ENCODE data around the gene SERINC2.
"Not testable (repeated sequence)": the region's sequence is repeated elsewhere in the genome, so short reads cannot be mapped to it uniquely, and the experiment has no call there.

Gene SERINC2

GRCh38 chr1:31377364-31377863 is 35.6 kb upstream of the SERINC2 start:
- H3K4me1 Mint-ChIP-seq (ENCODE audit: low read depth), result peaks cover 11% of the 10 kb centered on the region
- H3K27me3 Mint-ChIP-seq, result peaks cover 3% of the 10 kb centered on the region
- no peaks in the 10 kb centered on the region for H3K9me3 Mint-ChIP-seq (ENCODE audit: low read depth)
- H3K36me3 Mint-ChIP-seq, result no peaks in the 10 kb centered on the region
- H3K27ac Mint-ChIP-seq, result no peak overlapping the region
- no peak overlapping the region for H3K4me3 Mint-ChIP-seq

GRCh38 chr1:31378001-31378400 is 35.0 kb upstream of the SERINC2 start:
- Mint-ChIP-seq H3K9me3 (ENCODE audit: low read depth) (no peaks in the 10 kb centered on the region), H3K27me3 (peaks cover 3% of the 10 kb centered on the region), H3K4me3 (no peak overlapping the region), H3K36me3 (no peaks in the 10 kb centered on the region), H3K4me1 (ENCODE audit: low read depth) (peaks cover 9% of the 10 kb centered on the region), H3K27ac (no peak overlapping the region)

GRCh38 chr1:31380181-31380580 is 32.8 kb upstream of the SERINC2 start:
- H3K27ac Mint-ChIP-seq, result no peak overlapping the region
- no peak overlapping the region for H3K4me3 Mint-ChIP-seq
- H3K36me3 Mint-ChIP-seq, result no peaks in the 10 kb centered on the region
- H3K9me3 Mint-ChIP-seq (ENCODE audit: low read depth), result no peaks in the 10 kb centered on the region
- peaks cover 9% of the 10 kb centered on the region for H3K27me3 Mint-ChIP-seq
- H3K4me1 Mint-ChIP-seq (ENCODE audit: low read depth), result no peaks in the 10 kb centered on the region

GRCh38 chr1:31381394-31382294 is 31.4 kb upstream of the SERINC2 start:
- H3K27ac Mint-ChIP-seq, result no peak overlapping the region
- no peaks in the 10 kb centered on the region for H3K36me3 Mint-ChIP-seq
- peaks cover 11% of the 10 kb centered on the region for H3K27me3 Mint-ChIP-seq
- H3K4me3 Mint-ChIP-seq, result no peak overlapping the region
- no peaks in the 10 kb centered on the region for H3K4me1 Mint-ChIP-seq (ENCODE audit: low read depth)
- H3K9me3 Mint-ChIP-seq (ENCODE audit: low read depth), result no peaks in the 10 kb centered on the region

GRCh38 chr1:31382379-31382989 is 30.5 kb upstream of the SERINC2 start:
- H3K27ac Mint-ChIP-seq, result no peak overlapping the region
- H3K4me3 Mint-ChIP-seq, result no peak overlapping the region
- no peaks in the 10 kb centered on the region for H3K4me1 Mint-ChIP-seq (ENCODE audit: low read depth)
- H3K36me3 Mint-ChIP-seq, result no peaks in the 10 kb centered on the region
- peaks cover 11% of the 10 kb centered on the region for H3K27me3 Mint-ChIP-seq
- H3K9me3 Mint-ChIP-seq (ENCODE audit: low read depth), result no peaks in the 10 kb centered on the region

- Mint-ChIP-seq H3K4me1 (ENCODE audit: low read depth) (no peaks in the 10 kb centered on the region), H3K9me3 (ENCODE audit: low read depth) (no peaks in the 10 kb centered on the region), H3K27ac (no peak overlapping the region), H3K36me3 (no peaks in the 10 kb centered on the region), H3K27me3 (peaks cover 14% of the 10 kb centered on the region), H3K4me3 (no peak overlapping the region)
Observed at GRCh38 chr1:31383967-31384366, 29.0 kb upstream of the SERINC2 start.

GRCh38 chr1:31386576-31387243 is 26.3 kb upstream of the SERINC2 start:
- H3K9me3 Mint-ChIP-seq (ENCODE audit: low read depth); H3K36me3 Mint-ChIP-seq; H3K27ac Mint-ChIP-seq; H3K4me3 Mint-ChIP-seq; H3K4me1 Mint-ChIP-seq (ENCODE audit: low read depth): not testable (repeated sequence)
- peaks cover 11% of the 10 kb centered on the region for H3K27me3 Mint-ChIP-seq

GRCh38 chr1:31387612-31388011 is 25.4 kb upstream of the SERINC2 start:
- H3K36me3 Mint-ChIP-seq, result no peaks in the 10 kb centered on the region
- no peaks in the 10 kb centered on the region for H3K4me1 Mint-ChIP-seq (ENCODE audit: low read depth)
- H3K27me3 Mint-ChIP-seq, result peaks cover 11% of the 10 kb centered on the region
- H3K9me3 Mint-ChIP-seq (ENCODE audit: low read depth), result no peaks in the 10 kb centered on the region
- no peak overlapping the region for H3K27ac Mint-ChIP-seq
- H3K4me3 Mint-ChIP-seq, result no peak overlapping the region

- H3K27me3 Mint-ChIP-seq, result peaks cover 6% of the 10 kb centered on the region
- H3K27ac Mint-ChIP-seq, result no peak overlapping the region
- no peaks in the 10 kb centered on the region for H3K9me3 Mint-ChIP-seq (ENCODE audit: low read depth)
- peaks cover 5% of the 10 kb centered on the region for H3K4me1 Mint-ChIP-seq (ENCODE audit: low read depth)
- H3K4me3 Mint-ChIP-seq, result no peak overlapping the region
- no peaks in the 10 kb centered on the region for H3K36me3 Mint-ChIP-seq
Observed at GRCh38 chr1:31389616-31390015, 23.4 kb upstream of the SERINC2 start.

GRCh38 chr1:31390071-31390470 is 22.9 kb upstream of the SERINC2 start:
- Mint-ChIP-seq H3K27ac (no peak overlapping the region), H3K4me3 (no peak overlapping the region), H3K9me3 (ENCODE audit: low read depth) (no peaks in the 10 kb centered on the region)

GRCh38 chr1:31393463-31393862 is 19.6 kb upstream of the SERINC2 start:
- Mint-ChIP-seq H3K36me3 (no peaks in the 10 kb centered on the region), H3K9me3 (ENCODE audit: low read depth) (no peaks in the 10 kb centered on the region), H3K4me3 (no peak overlapping the region), H3K27ac (no peak overlapping the region), H3K4me1 (ENCODE audit: low read depth) (peaks cover 11% of the 10 kb centered on the region), H3K27me3 (no peaks in the 10 kb centered on the region)

More at GRCh38 chr1:31390071-31390470, 22.9 kb upstream of the SERINC2 start:
- H3K4me1 Mint-ChIP-seq (ENCODE audit: low read depth), result peaks cover 8% of the 10 kb centered on the region
- no peaks in the 10 kb centered on the region for H3K36me3 Mint-ChIP-seq
- H3K27me3 Mint-ChIP-seq, result peaks cover 6% of the 10 kb centered on the region

- H3K4me3 Mint-ChIP-seq, result peak overlapping the region; percentile 83
- no peaks in the 10 kb centered on the region for H3K36me3 Mint-ChIP-seq
- H3K27ac Mint-ChIP-seq, result no peak overlapping the region
- H3K4me1 Mint-ChIP-seq (ENCODE audit: low read depth), result peaks cover 11% of the 10 kb centered on the region
- H3K27me3 Mint-ChIP-seq, result no peaks in the 10 kb centered on the region
- H3K9me3 Mint-ChIP-seq (ENCODE audit: low read depth), result no peaks in the 10 kb centered on the region
Observed at GRCh38 chr1:31394584-31395193, 18.3 kb upstream of the SERINC2 start.

GRCh38 chr1:31396633-31397351 is 16.2 kb upstream of the SERINC2 start:
- peaks cover 11% of the 10 kb centered on the region for H3K4me1 Mint-ChIP-seq (ENCODE audit: low read depth)
- no peaks in the 10 kb centered on the region for H3K36me3 Mint-ChIP-seq
- no peaks in the 10 kb centered on the region for H3K27me3 Mint-ChIP-seq
- no peak overlapping the region for H3K27ac Mint-ChIP-seq
- no peak overlapping the region for H3K4me3 Mint-ChIP-seq
- H3K9me3 Mint-ChIP-seq (ENCODE audit: low read depth), result no peaks in the 10 kb centered on the region

GRCh38 chr1:31397360-31398095 is 15.5 kb upstream of the SERINC2 start:
- H3K9me3 Mint-ChIP-seq (ENCODE audit: low read depth), result no peaks in the 10 kb centered on the region
- H3K36me3 Mint-ChIP-seq, result no peaks in the 10 kb centered on the region

More at GRCh38 chr1:31397360-31398095, 15.5 kb upstream of the SERINC2 start:
- Mint-ChIP-seq H3K4me3 (no peak overlapping the region), H3K27me3 (no peaks in the 10 kb centered on the region), H3K27ac (no peak overlapping the region), H3K4me1 (ENCODE audit: low read depth) (peaks cover 11% of the 10 kb centered on the region)

Measured in activated naive CD8-positive, alpha-beta T cell (primary cell).